Endometrial microvascular endothelial cells (primary cell): ENCODE results near the gene ADH6. TPM values are rescaled to one million over a fixed set of nuclear protein-coding genes. Genes with fewer than 3 reads are reported as not detected.
"Not testable (repeated sequence)": the region's sequence is repeated elsewhere in the genome, so short reads cannot be mapped to it uniquely, and the experiment has no call there.

Experiments
- in situ Hi-C: cut with HindIII; loops from 2 replicates; pipeline ENCODE4 v1.10.0; 2017; ENCODE audit warnings: low sequenced_read_pairs, low pct_unique_long_range_greater_than_20kb; ENCODE audit errors: inconsistent ontology term
- total RNA-seq: library from RNA; depleted of rRNA; stranded (reverse); fragments of >200 nt; gene quantifications from one replicate; pipeline ENCODE4 v1.2.3, GENCODE V29; 2015; ENCODE audit errors: inconsistent ontology term

ADH6 gene
- total RNA-seq, result not detected

- in situ Hi-C loops, result no loop called here
Measured at GRCh38 chr4:99219072-99219471, at the start of gene ADH6. TSS of gene ADH6 (minus strand) at chr4:99219246. CDS start at chr4:99219152, 94 bp downstream.

GRCh38 chr4:99264927-99265326 is 45.9 kb upstream of the ADH6 start:
- in situ Hi-C loops, result no loop called here

DNA sequence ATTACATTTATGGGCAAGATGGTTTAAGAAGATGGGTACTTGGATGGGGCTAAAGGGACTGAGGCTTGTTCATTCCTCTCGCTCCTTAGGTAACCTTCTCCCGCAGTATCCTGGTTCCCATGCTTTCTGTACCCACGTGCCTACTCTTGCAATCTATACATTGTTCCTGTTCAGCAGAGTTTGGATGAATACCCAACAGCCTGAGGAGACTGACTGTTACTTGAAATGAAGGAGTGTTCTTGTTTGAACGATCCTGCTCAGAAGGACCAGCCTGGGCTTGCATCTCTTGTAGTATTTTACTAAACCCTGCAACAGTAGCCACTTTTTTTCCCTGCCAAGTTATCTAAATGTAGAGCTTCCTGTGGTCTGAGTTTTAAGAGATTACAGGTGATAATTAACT is 33.7 kb upstream of the ADH6 start:
- in situ Hi-C loops, result no loop called here

DNA sequence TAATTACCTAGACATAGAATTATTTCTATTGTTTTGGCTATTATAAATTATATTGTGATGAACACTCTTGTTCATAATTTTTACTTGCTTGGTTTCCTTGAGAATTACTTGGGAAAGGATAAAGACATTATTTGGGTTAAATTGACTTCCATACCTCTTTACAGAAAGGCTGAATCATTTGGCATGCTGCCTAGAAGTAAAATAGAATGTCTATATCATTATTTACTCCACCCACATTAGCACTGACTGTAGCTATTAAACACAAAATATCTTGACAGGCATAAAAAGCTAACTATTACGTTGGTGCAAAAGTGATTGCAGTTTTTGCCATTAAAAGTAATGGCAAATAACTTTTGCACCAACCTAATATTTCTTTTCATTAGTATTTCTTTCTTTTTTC is 29.7 kb upstream of the ADH6 start:
- in situ Hi-C loops, result no loop called here

DNA sequence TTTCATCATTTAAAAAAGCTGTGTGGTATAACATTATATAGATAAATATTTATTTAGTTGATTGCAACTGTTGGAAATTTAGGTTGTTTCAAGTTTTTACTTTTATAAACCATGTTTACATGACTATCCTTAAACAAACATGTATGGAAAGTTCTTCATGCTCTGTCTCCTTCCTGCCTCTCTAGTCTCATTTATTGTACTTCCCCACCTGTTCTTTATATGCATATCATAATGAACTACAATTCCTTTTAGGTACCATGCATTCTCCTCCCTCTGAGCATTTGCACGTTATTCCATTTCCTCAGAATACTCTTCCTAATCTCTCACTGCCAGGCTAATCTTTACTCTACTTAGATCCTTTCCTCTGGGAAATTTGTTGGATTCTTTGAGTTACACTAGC is 16.9 kb upstream of the ADH6 start:
- in situ Hi-C loops, result no loop called here

DNA sequence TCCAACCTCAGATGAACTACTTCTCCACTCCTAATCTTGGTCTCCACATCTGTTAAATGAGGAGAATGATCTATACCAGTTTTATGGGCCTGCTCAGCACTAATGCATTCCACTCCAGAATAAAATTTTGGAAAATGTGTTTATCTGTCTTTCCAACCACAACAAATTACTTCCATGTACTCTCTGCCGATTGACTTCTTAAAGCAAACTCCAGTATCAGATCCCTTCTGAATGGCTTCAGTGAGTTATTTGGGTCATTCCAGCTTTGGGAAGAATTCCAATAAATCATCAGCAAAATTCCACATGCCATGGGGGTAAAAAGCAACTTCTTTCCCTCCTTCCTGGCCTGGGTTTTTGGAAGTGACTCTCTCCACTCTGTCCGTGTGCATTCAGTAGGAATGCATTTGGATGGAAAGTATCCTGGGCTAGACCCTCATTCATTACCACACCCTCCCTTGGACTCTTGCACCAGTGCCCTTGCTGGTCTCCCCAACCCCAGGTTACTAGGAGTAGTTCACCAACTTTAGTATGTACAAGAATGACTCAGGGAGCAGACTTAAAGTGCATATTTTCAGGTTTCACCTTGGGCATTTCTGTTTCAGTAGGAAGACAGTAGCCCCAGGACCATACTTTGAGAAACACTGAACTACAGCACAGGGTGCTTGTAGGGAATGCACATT is 15.4 kb upstream of the ADH6 start:
- in situ Hi-C loops, result no loop called here

DNA sequence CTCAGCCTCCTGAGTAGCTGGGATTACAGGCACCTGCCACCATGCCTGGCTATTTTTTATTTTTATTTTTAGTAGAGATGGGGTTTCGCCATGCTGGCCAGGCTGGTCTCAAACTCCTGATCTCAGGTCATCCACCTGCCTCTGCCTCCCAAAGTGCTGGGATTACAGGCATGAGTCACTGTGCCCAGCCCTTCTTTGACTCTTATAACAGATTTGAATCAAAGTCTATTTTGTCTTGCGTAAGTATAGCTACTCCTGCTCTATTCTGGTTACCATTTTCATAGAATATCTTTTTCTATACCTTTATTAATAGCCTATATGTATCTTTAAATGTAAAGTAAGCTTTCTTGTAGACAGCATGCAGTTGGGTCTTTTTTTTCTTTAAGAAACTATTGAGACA is 14.4 kb upstream of the ADH6 start:
- in situ Hi-C loops, result not testable (repeated sequence)

GRCh38 chr4:99228706-99229105 is 9.7 kb upstream of the ADH6 start:
- in situ Hi-C loops, result not testable (repeated sequence)

DNA sequence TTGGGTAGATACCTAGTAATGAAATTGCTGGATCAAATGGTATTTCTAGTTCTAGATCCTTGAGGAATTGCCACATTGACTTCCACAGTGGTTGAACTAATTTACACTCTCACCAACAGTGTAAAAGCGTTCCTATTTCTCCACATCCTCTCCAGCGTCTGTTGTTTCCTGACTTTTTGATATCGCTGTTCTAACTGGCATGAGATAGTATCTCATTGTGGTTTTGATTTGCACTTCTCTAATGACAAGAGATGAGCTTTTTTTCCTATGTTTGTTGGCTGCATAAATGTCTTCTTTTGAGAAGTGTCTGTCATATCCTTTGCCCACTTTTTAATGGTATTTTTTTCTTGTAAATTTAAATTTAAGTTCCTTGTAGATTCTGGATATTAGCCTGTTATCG is 8.6 kb upstream of the ADH6 start:
- in situ Hi-C loops, result not testable (repeated sequence)

GRCh38 chr4:99221980-99222379 is 2.9 kb upstream of the ADH6 start:
- in situ Hi-C loops, result no loop called here

DNA sequence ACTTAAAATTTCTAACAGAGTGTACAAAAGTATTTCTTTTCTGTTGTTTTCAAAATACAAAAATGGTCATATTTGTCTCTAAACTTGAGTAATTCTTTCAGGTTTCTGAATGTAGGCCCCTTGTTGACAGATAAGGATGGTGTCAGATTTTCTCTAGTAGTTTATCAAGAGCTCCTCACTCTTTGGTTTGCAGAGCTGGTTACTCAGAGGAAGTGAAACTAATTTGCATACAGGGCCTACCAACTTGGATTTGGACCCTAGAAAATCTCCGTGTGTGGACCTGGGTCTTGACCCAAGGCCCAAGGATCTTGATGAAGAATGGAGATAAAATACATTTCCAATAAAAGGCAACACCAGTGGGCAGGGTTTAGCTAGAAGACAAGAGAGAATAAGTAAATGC is 433 bp upstream of the ADH6 start:
- in situ Hi-C loops, result no loop called here

GRCh38 chr4:99215521-99215920 is 3.5 kb downstream of the ADH6 start:
- in situ Hi-C loops, result no loop called here

- in situ Hi-C loops, result no loop called here
Measured at GRCh38 chr4:99210789-99211188, 8.3 kb downstream of the ADH6 start.

- in situ Hi-C loops, result no loop called here
Measured at GRCh38 chr4:99209671-99210070, 9.4 kb downstream of the ADH6 start.

GRCh38 chr4:99208719-99209075 is 10.3 kb downstream of the ADH6 start:
- in situ Hi-C loops, result no loop called here

- in situ Hi-C loops, result no loop called here
Measured at GRCh38 chr4:99207911-99208718, 10.9 kb downstream of the ADH6 start.

- in situ Hi-C loops, result no loop called here
Measured at GRCh38 chr4:99207069-99207743, 11.8 kb downstream of the ADH6 start.

GRCh38 chr4:99205153-99205979 is 13.7 kb downstream of the ADH6 start:
- in situ Hi-C loops, result no loop called here

GRCh38 chr4:99202536-99202935 is 16.5 kb downstream of the ADH6 start:
- in situ Hi-C loops, result no loop called here
